K562 (cell line): ENCODE results near the gene LMTK2. TPM values are rescaled to one million over a fixed set of nuclear protein-coding genes. Genes with fewer than 3 reads are reported as not detected.

Source experiments
- CBX2 ChIP-seq: fragments of 200-600 bp; sonication (generic); IDR thresholded peaks from one replicate; pipeline ENCODE4 v1.6.1; 2012; ENCODE audit warnings: mild to moderate bottlenecking, low read length, inconsistent platforms; ENCODE audit not compliant: insufficient read depth, poor library complexity, severe bottlenecking
- CHCHD3 ChIP-seq: fragments of 250-450 bp; sonication (Bioruptor Pico); IDR thresholded peaks from 2 replicates; pipeline ENCODE4 v2.1.2; 2022; ENCODE audit warnings: mild to moderate bottlenecking
- COPS2 ChIP-seq: fragments of 450-650 bp; conservative IDR thresholded peaks from 2 replicates; pipeline ENCODE4 v1.6.1; 2016; ENCODE audit warnings: mild to moderate bottlenecking, moderate library complexity
- CREBBP ChIP-seq: IDR thresholded peaks from one replicate; pipeline ENCODE4 v1.6.1; 2012; ENCODE audit warnings: low read depth, mild to moderate bottlenecking, control low read depth, inconsistent platforms, low read length
- DDX20 ChIP-seq: fragments of 450-650 bp; IDR thresholded peaks from 2 replicates; pipeline ENCODE4 v1.6.1; 2016; ENCODE audit warnings: missing genetic modification characterization, low read depth, mild to moderate bottlenecking, missing compliant biosample characterization, moderate library complexity
- EP400 ChIP-seq: fragments of 450-650 bp; IDR thresholded peaks from 2 replicates; pipeline ENCODE4 v1.6.1; 2017; ENCODE audit warnings: antibody characterized with exemption, mild to moderate bottlenecking, moderate library complexity
- ETV5 ChIP-seq: sonication (generic); formaldehyde crosslinking; IDR thresholded peaks from 2 replicates; pipeline ENCODE4 v1.4.0; 2020; ENCODE audit warnings: low read depth, mild to moderate bottlenecking, missing genetic modification reagents
- EWSR1 ChIP-seq: fragments of 450-650 bp; IDR thresholded peaks from 2 replicates; pipeline ENCODE4 v1.6.1; 2018; ENCODE audit warnings: borderline replicate concordance, mild to moderate bottlenecking, low read depth, moderate library complexity; ENCODE audit not compliant: partially characterized antibody
- EZH2 ChIP-seq: IDR thresholded peaks from 2 replicates; pipeline ENCODE4 v1.6.1; 2012; ENCODE audit warnings: low read depth, mild to moderate bottlenecking, inconsistent platforms, low read length, borderline replicate concordance
- FOXJ3 ChIP-seq: sonication (generic); formaldehyde crosslinking; IDR thresholded peaks from 2 replicates; pipeline ENCODE4 v1.4.0; 2020; ENCODE audit warnings: mild to moderate bottlenecking, missing genetic modification reagents
- GABPB2 ChIP-seq: fragments of 250-450 bp; sonication (Bioruptor Pico); conservative IDR thresholded peaks from 2 replicates; pipeline ENCODE4 v1.5.1; 2021; ENCODE audit warnings: mild to moderate bottlenecking
- HDAC1 ChIP-seq, 2 experiments: fragments of 450-650 bp; IDR thresholded peaks; 2 replicates each; pipeline ENCODE4 v1.6.1; 2016 to 2017; ENCODE audit warnings: inconsistent platforms in 1 of 2, mild to moderate bottlenecking in 1 of 2, moderate library complexity in 1 of 2
- HDAC2 ChIP-seq: fragments of 450-650 bp; IDR thresholded peaks from 2 replicates; pipeline ENCODE4 v1.6.1; 2016; ENCODE audit warnings: mild to moderate bottlenecking
- HLTF ChIP-seq: fragments of 450-650 bp; IDR thresholded peaks from 2 replicates; pipeline ENCODE4 v1.6.1; 2016
- RCOR1 ChIP-seq, 2 experiments: IDR thresholded peaks; 2 replicates each; pipeline ENCODE4 v1.6.1; 2012; ENCODE audit warnings: low read depth in 2 of 2, low read length in 2 of 2, borderline replicate concordance in 1 of 2, improper control_type of control experiment in 1 of 2
- SRSF1 ChIP-seq: fragments of 200-400 bp; formaldehyde crosslinking; IDR thresholded peaks from 2 replicates; pipeline ENCODE4 v1.6.1; 2017; ENCODE audit warnings: mild to moderate bottlenecking, low read depth, low read length, moderate library complexity
- ZNF143 ChIP-seq: sonication (generic); formaldehyde crosslinking; IDR thresholded peaks from 2 replicates; pipeline ENCODE4 v1.9.0; 2022; ENCODE audit warnings: mild to moderate bottlenecking, missing genetic modification reagents
- ZNF23 ChIP-seq: fragments of 250-450 bp; sonication (Bioruptor Pico); IDR thresholded peaks from 2 replicates; pipeline ENCODE4 v1.4.0; 2020; ENCODE audit warnings: mild to moderate bottlenecking
- polyA plus RNA-seq, 8 experiments: library from polyadenylated mRNA; depleted of rRNA in 4 of 8; stranded (reverse) in 5 of 8; unstranded in 3 of 8; fragments of >200 nt; fragmentation: Nextera tagmentation in 2 of 8; fragmentation: Illumina TruSeq in 1 of 8; extraction: Ambion mirVana in 2 of 8; extraction: Trizol in 1 of 8; gene quantifications; 2 replicates each; pipeline versions ENCODE4 v1.2.1 to v1.2.3, GENCODE V29; 2011 to 2014; ENCODE audit warnings: inconsistent platforms in 1 of 8, missing spikeins in 1 of 8
- total RNA-seq, 7 experiments: library from RNA; depleted of rRNA in 6 of 7; stranded (reverse); fragments of >200 nt in 6 of 7; fragmentation: Illumina TruSeq in 2 of 7; extraction: Trizol in 2 of 7; gene quantifications; 2 replicates each; pipeline versions ENCODE4 v1.2.1 to v1.2.3, GENCODE V29; 2011 to 2021; ENCODE audit warnings: low replicate concordance in 1 of 7
- TF ChIP-seq, protein P1 (sequence below): sonication (generic); formaldehyde crosslinking; IDR thresholded peaks from 2 replicates; pipeline ENCODE4 v1.8.1; 2023; ENCODE audit warnings: mild to moderate bottlenecking, missing genetic modification reagents, moderate library complexity
- TF ChIP-seq, protein P2 (sequence below): sonication (generic); formaldehyde crosslinking; IDR thresholded peaks from 2 replicates; pipeline ENCODE4 v1.8.0; 2022; ENCODE audit warnings: mild to moderate bottlenecking, missing genetic modification reagents
- TF ChIP-seq, protein P3 (sequence below): fragments of 450-650 bp; formaldehyde crosslinking; IDR thresholded peaks from 2 replicates; pipeline ENCODE4 v1.4.0; 2022; ENCODE audit warnings: missing genetic modification characterization
- TF ChIP-seq, protein P4 (sequence below): sonication (generic); formaldehyde crosslinking; IDR thresholded peaks from 2 replicates; pipeline ENCODE4 v1.8.0; 2022; ENCODE audit warnings: mild to moderate bottlenecking, missing genetic modification reagents

The LMTK2 gene
- total and polyA plus RNA-seq, 9 of the 15 experiments (the other 6 are each of a cell fraction or from before 2014, with no cell fraction given), result 0.78 to 16.4 (median 6.3) TPM

DNA sequence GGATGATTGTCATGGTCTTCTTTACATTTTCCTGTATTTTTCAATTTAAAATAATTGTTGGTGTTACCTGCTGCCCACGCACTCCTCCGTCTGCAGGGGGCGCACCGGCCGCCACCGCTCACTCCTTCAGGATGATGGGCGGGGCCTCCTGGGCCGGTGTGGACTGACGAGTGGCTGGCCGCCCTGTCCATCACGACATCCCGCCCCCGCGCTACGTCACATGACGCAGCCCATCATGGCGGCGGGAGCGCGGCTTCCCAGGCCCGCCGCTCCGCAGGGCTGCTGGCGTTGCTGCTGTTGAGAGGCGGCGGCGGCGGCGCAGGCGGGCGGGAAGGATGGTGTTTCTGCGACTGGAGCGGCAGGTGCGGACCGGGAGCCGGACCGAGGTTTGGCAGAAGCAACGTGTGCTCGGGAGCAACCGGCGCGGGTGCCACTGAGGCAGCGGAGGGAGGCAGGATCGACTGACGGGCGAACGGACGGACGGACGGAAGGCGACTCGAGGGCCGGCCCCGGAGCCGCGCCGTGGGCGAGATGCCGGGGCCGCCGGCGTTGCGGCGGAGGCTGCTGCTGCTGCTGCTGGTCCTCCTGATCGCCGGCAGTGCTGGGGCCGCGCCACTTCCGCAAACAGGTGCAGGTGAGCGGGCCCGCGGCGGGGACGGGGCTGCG, at the start of gene LMTK2 (continued):
- TF ChIP-seq, protein P1, sequence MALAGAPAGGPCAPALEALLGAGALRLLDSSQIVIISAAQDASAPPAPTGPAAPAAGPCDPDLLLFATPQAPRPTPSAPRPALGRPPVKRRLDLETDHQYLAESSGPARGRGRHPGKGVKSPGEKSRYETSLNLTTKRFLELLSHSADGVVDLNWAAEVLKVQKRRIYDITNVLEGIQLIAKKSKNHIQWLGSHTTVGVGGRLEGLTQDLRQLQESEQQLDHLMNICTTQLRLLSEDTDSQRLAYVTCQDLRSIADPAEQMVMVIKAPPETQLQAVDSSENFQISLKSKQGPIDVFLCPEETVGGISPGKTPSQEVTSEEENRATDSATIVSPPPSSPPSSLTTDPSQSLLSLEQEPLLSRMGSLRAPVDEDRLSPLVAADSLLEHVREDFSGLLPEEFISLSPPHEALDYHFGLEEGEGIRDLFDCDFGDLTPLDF (CRISPR knock-in tag), result peak; percentile 86
- TF ChIP-seq FOXJ3 (CRISPR knock-in tag) (no peak), DDX20 (tag) (no peak), CREBBP (no peak), HDAC2 (peak; percentile 65; the same call in 1 of the 2 replicates), RCOR1 (IDR thresholded peaks at IDR 0.05; ENCODE audit: borderline replicate concordance in 1 of 2, low read depth in 2 of 2, low read length in 2 of 2) (peak in 1 of 2 experiments; percentile 41; a peak in 2 of 4 replicates), EWSR1 (no peak), ZNF23 (no peak), EZH2 (no peak), COPS2 (no peak), ZNF143 (CRISPR knock-in tag) (no peak), SRSF1 (no peak), CHCHD3 (CRISPR knock-in tag) (no peak), HLTF (no peak), HDAC1 (IDR thresholded peaks at IDR 0.05) (peak in 1 of 2 experiments; percentile 98; a peak in 2 of 4 replicates), EP400 (peak; percentile 57; the same call in 1 of the 2 replicates), GABPB2 (no peak), ETV5 (CRISPR knock-in tag) (no peak), CBX2 (no peak)
- TF ChIP-seq, protein P2, sequence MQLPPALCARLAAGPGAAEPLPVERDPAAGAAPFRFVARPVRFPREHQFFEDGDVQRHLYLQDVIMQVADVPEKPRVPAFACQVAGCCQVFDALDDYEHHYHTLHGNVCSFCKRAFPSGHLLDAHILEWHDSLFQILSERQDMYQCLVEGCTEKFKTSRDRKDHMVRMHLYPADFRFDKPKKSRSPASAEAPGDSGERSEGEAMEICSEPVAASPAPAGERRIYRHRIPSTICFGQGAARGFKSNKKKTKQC (CRISPR knock-in tag), result peak; percentile 90
- TF ChIP-seq, protein P3, sequence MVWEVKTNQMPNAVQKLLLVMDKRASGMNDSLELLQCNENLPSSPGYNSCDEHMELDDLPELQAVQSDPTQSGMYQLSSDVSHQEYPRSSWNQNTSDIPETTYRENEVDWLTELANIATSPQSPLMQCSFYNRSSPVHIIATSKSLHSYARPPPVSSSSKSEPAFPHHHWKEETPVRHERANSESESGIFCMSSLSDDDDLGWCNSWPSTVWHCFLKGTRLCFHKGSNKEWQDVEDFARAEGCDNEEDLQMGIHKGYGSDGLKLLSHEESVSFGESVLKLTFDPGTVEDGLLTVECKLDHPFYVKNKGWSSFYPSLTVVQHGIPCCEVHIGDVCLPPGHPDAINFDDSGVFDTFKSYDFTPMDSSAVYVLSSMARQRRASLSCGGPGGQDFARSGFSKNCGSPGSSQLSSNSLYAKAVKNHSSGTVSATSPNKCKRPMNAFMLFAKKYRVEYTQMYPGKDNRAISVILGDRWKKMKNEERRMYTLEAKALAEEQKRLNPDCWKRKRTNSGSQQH (CRISPR knock-in tag), result no peak
- TF ChIP-seq, protein P4, sequence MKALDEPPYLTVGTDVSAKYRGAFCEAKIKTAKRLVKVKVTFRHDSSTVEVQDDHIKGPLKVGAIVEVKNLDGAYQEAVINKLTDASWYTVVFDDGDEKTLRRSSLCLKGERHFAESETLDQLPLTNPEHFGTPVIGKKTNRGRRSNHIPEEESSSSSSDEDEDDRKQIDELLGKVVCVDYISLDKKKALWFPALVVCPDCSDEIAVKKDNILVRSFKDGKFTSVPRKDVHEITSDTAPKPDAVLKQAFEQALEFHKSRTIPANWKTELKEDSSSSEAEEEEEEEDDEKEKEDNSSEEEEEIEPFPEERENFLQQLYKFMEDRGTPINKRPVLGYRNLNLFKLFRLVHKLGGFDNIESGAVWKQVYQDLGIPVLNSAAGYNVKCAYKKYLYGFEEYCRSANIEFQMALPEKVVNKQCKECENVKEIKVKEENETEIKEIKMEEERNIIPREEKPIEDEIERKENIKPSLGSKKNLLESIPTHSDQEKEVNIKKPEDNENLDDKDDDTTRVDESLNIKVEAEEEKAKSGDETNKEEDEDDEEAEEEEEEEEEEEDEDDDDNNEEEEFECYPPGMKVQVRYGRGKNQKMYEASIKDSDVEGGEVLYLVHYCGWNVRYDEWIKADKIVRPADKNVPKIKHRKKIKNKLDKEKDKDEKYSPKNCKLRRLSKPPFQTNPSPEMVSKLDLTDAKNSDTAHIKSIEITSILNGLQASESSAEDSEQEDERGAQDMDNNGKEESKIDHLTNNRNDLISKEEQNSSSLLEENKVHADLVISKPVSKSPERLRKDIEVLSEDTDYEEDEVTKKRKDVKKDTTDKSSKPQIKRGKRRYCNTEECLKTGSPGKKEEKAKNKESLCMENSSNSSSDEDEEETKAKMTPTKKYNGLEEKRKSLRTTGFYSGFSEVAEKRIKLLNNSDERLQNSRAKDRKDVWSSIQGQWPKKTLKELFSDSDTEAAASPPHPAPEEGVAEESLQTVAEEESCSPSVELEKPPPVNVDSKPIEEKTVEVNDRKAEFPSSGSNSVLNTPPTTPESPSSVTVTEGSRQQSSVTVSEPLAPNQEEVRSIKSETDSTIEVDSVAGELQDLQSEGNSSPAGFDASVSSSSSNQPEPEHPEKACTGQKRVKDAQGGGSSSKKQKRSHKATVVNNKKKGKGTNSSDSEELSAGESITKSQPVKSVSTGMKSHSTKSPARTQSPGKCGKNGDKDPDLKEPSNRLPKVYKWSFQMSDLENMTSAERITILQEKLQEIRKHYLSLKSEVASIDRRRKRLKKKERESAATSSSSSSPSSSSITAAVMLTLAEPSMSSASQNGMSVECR (CRISPR knock-in tag), result peak; percentile 94
